ENCODE data around the gene SRF. TPM values are rescaled to one million over a fixed set of nuclear protein-coding genes. Genes with fewer than 3 reads are reported as not detected.

SRF gene
- total RNA-seq, 3 donors from 2014 or later (not counting 1 experiment from before 2014, with no cell fraction given): 31.6 to 33.0 (median 32.0) TPM

- Mint-ChIP-seq H3K4me3 (peak overlapping the region; percentile 99), H3K4me1 (peaks cover 33 to 52% of the 10 kb centered on the region in 2 donors), H3K27ac (peak overlapping the region; percentile 94 to 96), H3K9me3 (no peaks in the 10 kb centered on the region), H3K27me3 (ENCODE audit: low read depth in 2 of 2) (no peaks in the 10 kb centered on the region), H3K36me3 (no peaks in the 10 kb centered on the region)
- Histone ChIP-seq H3K4me3 (ENCODE audit: low read length) (peak overlapping the region; percentile 67), H3K36me3 (ENCODE audit: control insufficient read depth, insufficient read depth, low read length) (peaks cover 14% of the 10 kb centered on the region), H3K27me3 (ENCODE audit: control insufficient read depth, insufficient read depth, low read length) (no peaks in the 10 kb centered on the region), H3K27ac (ENCODE audit: low read length) (peak overlapping the region; percentile 59), H3K4me1 (ENCODE audit: control insufficient read depth, insufficient read depth, low read length) (peaks cover 50% of the 10 kb centered on the region), H3K9me3 (ENCODE audit: control insufficient read depth, insufficient read depth, low read length) (no peaks in the 10 kb centered on the region)
- intact Hi-C loops (cut with micrococcal nuclease): loop anchor here (1.0 to 5.0 kb wide), 4 partner anchors 112 to 1076 kb away; partner anchors contain the start of genes CNPY3, HSP90AB1, KLC4 and MRPL2
- no peak for TF ChIP-seq CTCF (IDR thresholded peaks at IDR 0.05)
- WGBS (ENCODE audit: insufficient coverage): under 1% methylated on average over 57 of the region's 57 CpGs
- ATAC-seq (no peak), DNase-seq (peak in 1 of 2 donors; percentile 63)
Measured at GRCh38 chr6:43171707-43172103, 636 bp downstream of the SRF start.

DNA sequence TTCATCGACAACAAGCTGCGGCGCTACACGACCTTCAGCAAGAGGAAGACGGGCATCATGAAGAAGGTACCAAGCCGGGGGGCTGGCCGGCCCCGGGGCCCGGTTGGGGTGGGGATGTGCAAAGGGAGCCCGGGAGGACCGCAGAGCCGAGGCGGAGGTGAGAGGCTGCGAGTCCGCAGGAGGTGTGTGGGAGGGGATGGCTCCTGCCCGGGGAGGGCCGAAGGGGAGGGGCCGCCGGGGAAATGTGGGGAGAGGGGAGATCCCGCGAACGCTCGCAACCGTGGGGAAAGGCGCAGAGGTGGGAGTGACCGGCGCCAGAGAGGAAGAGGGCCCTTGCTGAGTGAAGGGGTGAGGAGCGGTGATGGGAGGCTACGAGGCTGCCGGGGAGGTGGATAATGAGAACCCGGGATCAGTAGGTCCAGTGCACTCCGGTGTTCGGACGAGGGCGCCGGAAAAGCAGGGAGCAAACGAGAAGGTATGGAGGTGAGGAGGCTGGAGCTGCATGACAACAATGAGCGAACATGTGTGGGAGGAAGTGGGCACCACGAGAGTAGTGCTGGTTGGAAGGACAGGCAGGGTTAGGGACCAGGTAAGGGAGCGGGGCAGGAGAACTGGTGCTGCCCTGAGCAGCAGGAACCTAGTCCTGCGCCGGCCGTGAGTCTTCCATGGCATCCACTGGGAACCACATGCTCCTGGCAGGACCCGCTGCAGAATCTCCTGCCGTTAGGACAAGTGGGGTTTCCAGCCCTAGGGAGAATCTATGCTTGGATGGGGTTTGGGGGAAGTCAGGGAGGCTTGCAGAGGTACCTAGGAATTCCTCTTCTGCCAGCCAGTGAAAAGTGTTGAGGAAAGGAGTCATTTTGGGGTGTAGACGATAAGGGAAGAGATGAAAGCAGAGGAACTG is 1.3 kb downstream of the SRF start:
- no peaks in the 10 kb centered on the region for H3K27me3 ChIP-seq (ENCODE audit: control insufficient read depth, insufficient read depth, low read length)
- H3K36me3 Mint-ChIP-seq: no peaks in the 10 kb centered on the region
- no peaks in the 10 kb centered on the region for H3K9me3 Mint-ChIP-seq
- no peaks in the 10 kb centered on the region for H3K27me3 Mint-ChIP-seq (ENCODE audit: low read depth in 2 of 2)
- intact Hi-C loops (cut with micrococcal nuclease): loop anchor here (5.0 kb wide), 2 partner anchors 195 to 1075 kb away; partner anchors contain the start of genes HSP90AB1 and ZNF318
- DNase-seq (peak; percentile 36 to 66), ATAC-seq (no peak)
- no peaks in the 10 kb centered on the region for H3K9me3 ChIP-seq (ENCODE audit: control insufficient read depth, insufficient read depth, low read length)
- H3K27ac Mint-ChIP-seq: peak overlapping the region; percentile 94 to 96
- peaks cover 33 to 52% of the 10 kb centered on the region in 2 donors for H3K4me1 Mint-ChIP-seq
- no peak for TF ChIP-seq CTCF (IDR thresholded peaks at IDR 0.05)
- H3K27ac ChIP-seq (ENCODE audit: low read length): peak overlapping the region; percentile 59
- peaks cover 18% of the 10 kb centered on the region for H3K36me3 ChIP-seq (ENCODE audit: control insufficient read depth, insufficient read depth, low read length)
- peak overlapping the region; percentile 90 for H3K4me3 Mint-ChIP-seq
- 4% methylated on average over 46 of the region's 46 CpGs for WGBS (ENCODE audit: insufficient coverage)
- peak overlapping the region; percentile 67 for H3K4me3 ChIP-seq (ENCODE audit: low read length)
- H3K4me1 ChIP-seq (ENCODE audit: control insufficient read depth, insufficient read depth, low read length): peaks cover 50% of the 10 kb centered on the region

DNA sequence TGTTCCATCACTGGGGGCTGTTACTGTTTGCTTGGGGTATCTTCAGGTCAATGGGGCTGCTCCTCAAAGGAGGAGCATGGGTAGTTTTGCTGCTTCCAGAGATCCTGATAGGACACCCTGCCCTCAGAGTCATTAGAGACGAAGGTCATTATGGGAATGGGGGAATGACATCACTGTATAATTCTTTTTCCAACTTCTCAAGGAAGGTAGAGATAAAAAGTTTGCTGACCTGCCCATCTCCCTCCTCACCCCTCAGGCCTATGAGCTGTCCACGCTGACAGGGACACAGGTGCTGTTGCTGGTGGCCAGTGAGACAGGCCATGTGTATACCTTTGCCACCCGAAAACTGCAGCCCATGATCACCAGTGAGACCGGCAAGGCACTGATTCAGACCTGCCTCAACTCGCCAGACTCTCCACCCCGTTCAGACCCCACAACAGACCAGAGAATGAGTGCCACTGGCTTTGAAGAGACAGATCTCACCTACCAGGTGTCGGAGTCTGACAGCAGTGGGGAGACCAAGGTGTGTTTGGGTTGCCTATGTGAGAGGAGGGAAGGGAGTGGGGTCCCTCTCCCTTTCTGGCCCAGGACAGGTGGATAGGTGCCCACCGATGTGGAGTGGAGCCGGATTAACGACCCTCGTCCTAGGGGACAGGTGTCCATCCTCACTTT is 2.7 kb downstream of the SRF start:
- H3K27ac Mint-ChIP-seq: peak overlapping the region; percentile 94 to 96
- peaks cover 33 to 52% of the 10 kb centered on the region in 2 donors for H3K4me1 Mint-ChIP-seq
- intact Hi-C loops (cut with micrococcal nuclease): loop anchor here (1.0 to 5.0 kb wide), 3 partner anchors 9 to 1074 kb away; partner anchors contain the start of genes CUL9, HSP90AB1 and ZNF318
- peak overlapping the region; percentile 83 for H3K27ac ChIP-seq (ENCODE audit: low read length)
- no peak for TF ChIP-seq CTCF (IDR thresholded peaks at IDR 0.05)
- no peaks in the 10 kb centered on the region for H3K9me3 ChIP-seq (ENCODE audit: control insufficient read depth, insufficient read depth, low read length)
- peak in 1 of 2 donors; percentile 53 for DNase-seq
- H3K36me3 ChIP-seq (ENCODE audit: control insufficient read depth, insufficient read depth, low read length): peaks cover 28% of the 10 kb centered on the region
- H3K36me3 Mint-ChIP-seq: no peaks in the 10 kb centered on the region
- no peak for ATAC-seq
- H3K4me3 Mint-ChIP-seq: peak overlapping the region; percentile 50
- WGBS (ENCODE audit: insufficient coverage): 78% methylated on average over 10 of the region's 11 CpGs
- H3K27me3 ChIP-seq (ENCODE audit: control insufficient read depth, insufficient read depth, low read length): no peaks in the 10 kb centered on the region
- no peaks in the 10 kb centered on the region for H3K27me3 Mint-ChIP-seq (ENCODE audit: low read depth in 2 of 2)
- peaks cover 50% of the 10 kb centered on the region for H3K4me1 ChIP-seq (ENCODE audit: control insufficient read depth, insufficient read depth, low read length)
- H3K9me3 Mint-ChIP-seq: no peaks in the 10 kb centered on the region
- peak overlapping the region; percentile 6 for H3K4me3 ChIP-seq (ENCODE audit: low read length)

All from natural killer cell (primary cell).